Hematopoietic multipotent progenitor cell treated with erythropoietin and hydrocortisone succinate and interleukin-3 and kit ligand, for 8 days (in vitro differentiated cells): Measurements from ENCODE around the gene PABPC5.

Source experiments
- DNase-seq: peaks from one replicate; pipeline ENCODE4 v3.0.0-alpha.2; 2015

PABPC5 gene

DNA sequence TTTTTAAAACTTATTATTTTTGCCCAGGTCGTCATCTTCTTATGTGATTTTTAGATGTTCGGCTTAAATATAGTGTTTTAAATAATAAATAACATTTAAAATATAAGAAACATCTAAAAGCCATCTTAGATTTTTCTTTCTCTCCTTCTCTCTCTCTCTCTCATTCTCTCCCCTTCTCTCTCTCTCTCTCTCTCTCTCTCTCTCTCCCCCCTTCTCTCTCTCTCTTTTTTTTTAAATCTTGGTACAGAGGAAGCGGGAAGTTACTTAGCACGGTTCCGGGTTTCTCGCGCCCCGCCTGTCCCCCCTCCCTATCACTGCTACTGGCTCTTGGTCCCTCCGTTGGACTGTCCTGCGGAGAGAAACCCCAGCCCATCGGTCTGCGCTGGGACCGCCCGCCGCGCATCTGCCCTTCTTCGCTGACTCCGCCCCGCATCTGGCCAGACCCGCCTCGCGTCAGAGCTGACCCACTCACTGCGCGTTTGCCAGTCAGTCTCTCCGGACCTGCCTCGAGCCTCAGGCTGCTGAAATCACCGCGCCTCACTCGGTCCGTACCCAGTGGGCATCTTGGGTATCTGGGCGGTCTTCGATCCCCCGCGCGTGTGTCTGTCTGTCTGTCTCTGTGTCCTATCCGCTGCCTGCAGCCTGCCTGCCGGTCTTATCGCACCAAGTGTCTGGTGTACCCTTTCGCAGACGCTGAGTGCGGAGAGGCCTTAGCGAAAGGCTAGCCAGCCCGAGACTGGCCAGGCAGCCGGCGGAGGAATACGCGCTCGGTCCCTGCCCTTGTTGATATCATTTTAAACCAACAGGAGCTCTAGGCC, at the start of gene PABPC5:
Gene PABPC5, plus strand, starts transcription at position 489 of the 818 bp plus-strand sequence. CDS start 739 bp downstream, outside the sequence.
- no peak for DNase-seq

GRCh38 chrX:91389026-91389425, 45.6 kb upstream of the PABPC5 start:
- no peak for DNase-seq

DNA sequence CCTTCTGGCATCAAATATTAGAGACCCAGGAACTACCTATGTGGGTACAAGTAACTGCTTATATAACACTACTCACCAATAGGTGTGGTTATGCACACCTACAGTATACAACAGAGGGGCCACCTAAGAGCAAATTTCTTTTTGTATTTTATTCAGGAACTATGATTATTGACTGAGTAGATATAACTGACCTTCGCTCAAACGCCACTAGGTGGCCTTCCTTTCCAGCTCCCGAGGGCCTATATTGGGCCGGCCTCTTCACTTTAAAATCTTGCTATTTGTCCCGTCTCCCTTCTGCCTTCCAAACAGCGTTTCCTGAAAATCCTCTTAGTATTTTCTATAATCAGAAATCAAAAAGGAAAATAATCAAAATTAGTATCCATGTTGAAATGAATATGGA, 19.9 kb upstream of the PABPC5 start:
- DNase-seq: no peak

- DNase-seq: no peak
Observed at GRCh38 chrX:91435395-91435794, 756 bp downstream of the PABPC5 start.
